Stimulated activated naive B cell treated with anti-CD40 and anti-IgM and Interleukin-4, amounts not matched to agents 10 μg/mL and 1 μg/mL and 100 μg/mL, for 72 hours (primary cell): ENCODE data around the gene MYBPC2.
A peak's percentile ranks its signal among the peaks of the same experiment; 100 is the strongest.
"Not testable (repeated sequence)": the region's sequence is repeated elsewhere in the genome, so short reads cannot be mapped to it uniquely, and the experiment has no call there.

Experiments
- ATAC-seq, 2 donors: fragments of 150-1000 bp; cut with Tn5 transposase; replicated peaks; 2 replicates each; pipeline ENCODE4 v1.10.0; 2021; ENCODE audit warnings: moderate library complexity in 1 of 2
- DNase-seq: peaks from one replicate; pipeline ENCODE4 v3.0.0; 2021
- H3K27ac Mint-ChIP-seq: one replicate; pipeline ENCODE4 v1.8.0; 2022; ENCODE audit warnings: mild to moderate bottlenecking, mixed read lengths
- H3K27me3 Mint-ChIP-seq, 2 donors: one replicate each; pipeline ENCODE4 v1.8.0; 2022; ENCODE audit warnings: mixed read lengths in 2 of 2
- H3K36me3 Mint-ChIP-seq, 2 donors: one replicate each; pipeline ENCODE4 v1.8.0; 2022; ENCODE audit warnings: mixed read lengths in 2 of 2, mild to moderate bottlenecking in 1 of 2
- H3K4me1 Mint-ChIP-seq, 2 donors: one replicate each; pipeline ENCODE4 v1.8.0; 2022; ENCODE audit warnings: mixed read lengths in 2 of 2, mild to moderate bottlenecking in 1 of 2
- H3K4me3 Mint-ChIP-seq, 2 donors: one replicate each; pipeline ENCODE4 v1.8.0; 2022; ENCODE audit warnings: mild to moderate bottlenecking in 2 of 2, mixed read lengths in 2 of 2, moderate library complexity in 1 of 2
- H3K9me3 Mint-ChIP-seq, 2 donors: one replicate each; pipeline ENCODE4 v1.8.0; 2022; ENCODE audit warnings: mixed read lengths in 2 of 2, mild to moderate bottlenecking in 1 of 2

MYBPC2 gene

GRCh38 chr19:50432221-50433028 lies at the start of gene MYBPC2:
Gene MYBPC2, plus strand, starts transcription at chr19:50432892. Its CDS starts 62 bp downstream, at chr19:50432954.
- Mint-ChIP-seq H3K4me3 (peak within 1 kb of the TSS; percentile 83 to 89), H3K27me3 (no peaks in the 10 kb centered on the region), H3K36me3 (peaks cover 18 to 27% of the 10 kb centered on the region in 2 donors), H3K4me1 (peaks cover 61 to 92% of the 10 kb centered on the region in 2 donors), H3K27ac (peak within 1 kb of the TSS; percentile 98), H3K9me3 (no peaks in the 10 kb centered on the region)
- peak; percentile 55 for DNase-seq
- ATAC-seq = peak; percentile 4 to 8

- H3K27ac Mint-ChIP-seq = peak overlapping the region; percentile 94
- no peaks in the 10 kb centered on the region for H3K9me3 Mint-ChIP-seq
- ATAC-seq = peak; percentile 24 to 38
- no peak for DNase-seq
- peaks cover 40 to 56% of the 10 kb centered on the region in 2 donors for H3K36me3 Mint-ChIP-seq
- H3K27me3 Mint-ChIP-seq = no peaks in the 10 kb centered on the region
- peaks cover 39 to 46% of the 10 kb centered on the region in 2 donors for H3K4me1 Mint-ChIP-seq
- peak overlapping the region; percentile 90 to 94 for H3K4me3 Mint-ChIP-seq
Measured at GRCh38 chr19:50383001-50383851, 49.5 kb upstream of the MYBPC2 start.

GRCh38 chr19:50383852-50384684 lies 48.6 kb upstream of the MYBPC2 start, which contains the start of gene POLD1:
Gene POLD1, plus strand, starts transcription at chr19:50384347. Its CDS starts 14,505 bp downstream, at chr19:50398852.
- Mint-ChIP-seq H3K27me3 (no peaks in the 10 kb centered on the region), H3K4me1 (peaks cover 38 to 43% of the 10 kb centered on the region in 2 donors), H3K36me3 (peaks cover 36 to 56% of the 10 kb centered on the region in 2 donors), H3K27ac (peak within 1 kb of the TSS; percentile 94), H3K4me3 (peak within 1 kb of the TSS; percentile 90 to 94), H3K9me3 (no peaks in the 10 kb centered on the region)
- DNase-seq (peak; percentile 98), ATAC-seq (peak; percentile 88 to 92)

- DNase-seq (no peak), ATAC-seq (peak in 1 of 2 donors; percentile 8)
- Mint-ChIP-seq H3K4me3 (peak overlapping the region; percentile 90 to 94), H3K4me1 (peaks cover 31 to 35% of the 10 kb centered on the region in 2 donors), H3K27me3 (no peaks in the 10 kb centered on the region), H3K9me3 (no peaks in the 10 kb centered on the region), H3K36me3 (peaks cover 28 to 47% of the 10 kb centered on the region in 2 donors), H3K27ac (peak overlapping the region; percentile 94)
Measured at GRCh38 chr19:50384685-50385535, 47.8 kb upstream of the MYBPC2 start.

GRCh38 chr19:50387176-50387867 lies 45.4 kb upstream of the MYBPC2 start:
- no peak overlapping the region for H3K4me3 Mint-ChIP-seq
- no peaks in the 10 kb centered on the region for H3K27me3 Mint-ChIP-seq
- peak overlapping the region; percentile 87 for H3K27ac Mint-ChIP-seq
- DNase-seq (no peak), ATAC-seq (no peak)
- peaks cover 27 to 33% of the 10 kb centered on the region in 2 donors for H3K4me1 Mint-ChIP-seq
- H3K36me3 Mint-ChIP-seq = peaks cover 28 to 45% of the 10 kb centered on the region in 2 donors
- no peaks in the 10 kb centered on the region for H3K9me3 Mint-ChIP-seq

- Mint-ChIP-seq H3K4me3 (no peak overlapping the region), H3K36me3 (peaks cover 29 to 49% of the 10 kb centered on the region in 2 donors), H3K9me3 (no peaks in the 10 kb centered on the region), H3K27ac (no peak overlapping the region), H3K27me3 (no peaks in the 10 kb centered on the region), H3K4me1 (peaks cover 27 to 33% of the 10 kb centered on the region in 2 donors)
- no peak for ATAC-seq
- DNase-seq = no peak
Measured at GRCh38 chr19:50387868-50388245, 44.8 kb upstream of the MYBPC2 start.

GRCh38 chr19:50390295-50390694 lies 42.4 kb upstream of the MYBPC2 start:
- not testable (repeated sequence) for H3K27me3 Mint-ChIP-seq, H3K27ac Mint-ChIP-seq, H3K4me1 Mint-ChIP-seq, ATAC-seq, H3K4me3 Mint-ChIP-seq, H3K9me3 Mint-ChIP-seq, DNase-seq
- peaks cover 29 to 51% of the 10 kb centered on the region in 2 donors for H3K36me3 Mint-ChIP-seq

GRCh38 chr19:50390952-50391351 lies 41.7 kb upstream of the MYBPC2 start:
- ATAC-seq, H3K4me1 Mint-ChIP-seq, H3K27me3 Mint-ChIP-seq, H3K27ac Mint-ChIP-seq, DNase-seq, H3K9me3 Mint-ChIP-seq, H3K4me3 Mint-ChIP-seq: not testable (repeated sequence)
- peaks cover 26 to 54% of the 10 kb centered on the region in 2 donors for H3K36me3 Mint-ChIP-seq

GRCh38 chr19:50392759-50393158 lies 39.9 kb upstream of the MYBPC2 start:
- peaks cover 0 to 3% of the 10 kb centered on the region in 2 donors for H3K4me1 Mint-ChIP-seq
- H3K4me3 Mint-ChIP-seq = no peak overlapping the region
- no peak for ATAC-seq
- H3K9me3 Mint-ChIP-seq = no peaks in the 10 kb centered on the region
- H3K27ac Mint-ChIP-seq = no peak overlapping the region
- DNase-seq = no peak
- no peaks in the 10 kb centered on the region for H3K27me3 Mint-ChIP-seq
- H3K36me3 Mint-ChIP-seq = peaks cover 24 to 47% of the 10 kb centered on the region in 2 donors

- Mint-ChIP-seq H3K36me3 (peaks cover 23 to 43% of the 10 kb centered on the region in 2 donors), H3K27me3 (no peaks in the 10 kb centered on the region), H3K27ac (no peak overlapping the region), H3K4me3 (no peak overlapping the region), H3K4me1 (peaks cover 0 to 3% of the 10 kb centered on the region in 2 donors), H3K9me3 (no peaks in the 10 kb centered on the region)
- DNase-seq = no peak
- no peak for ATAC-seq
Measured at GRCh38 chr19:50393589-50393988, 39.1 kb upstream of the MYBPC2 start.

- Mint-ChIP-seq H3K27me3 (no peaks in the 10 kb centered on the region), H3K36me3 (peaks cover 24 to 43% of the 10 kb centered on the region in 2 donors), H3K27ac (no peak overlapping the region), H3K4me1 (peaks cover 0 to 3% of the 10 kb centered on the region in 2 donors), H3K9me3 (no peaks in the 10 kb centered on the region), H3K4me3 (no peak overlapping the region)
- no peak for ATAC-seq
- no peak for DNase-seq
Measured at GRCh38 chr19:50394017-50394416, 38.7 kb upstream of the MYBPC2 start.

GRCh38 chr19:50398675-50399367 lies 33.9 kb upstream of the MYBPC2 start:
- Mint-ChIP-seq H3K36me3 (peaks cover 19 to 34% of the 10 kb centered on the region in 2 donors), H3K9me3 (no peaks in the 10 kb centered on the region), H3K27me3 (no peaks in the 10 kb centered on the region), H3K27ac (no peak overlapping the region), H3K4me1 (peaks cover 0 to 5% of the 10 kb centered on the region in 2 donors), H3K4me3 (no peak overlapping the region)
- ATAC-seq (no peak), DNase-seq (no peak)
